Panc1 (cell line): ENCODE measurements around the gene RGS12. TPM values are rescaled to one million over a fixed set of nuclear protein-coding genes. Genes with fewer than 3 reads are reported as not detected.

ENCODE experiments used
- ATAC-seq: fragments of 200-7000 bp; cut with Tn5 transposase; 2 replicates; pipeline ENCODE4 v1.9.1; 2020; ENCODE audit warnings: mild to moderate bottlenecking, moderate library complexity
- BruUV-seq: library from RNA; stranded (reverse); fragments of 400-500 nt; replicated peaks from 2 replicates; lab custom pipeline; 2021; lab: Mats Ljungman, UMichigan
- CTCF ChIA-PET: fragments of 300-600 bp; sonication (Branson Sonifier 250); formaldehyde crosslinking; loops from one replicate; lab custom pipeline; 2022; ENCODE audit warnings: antibody characterized with exemption; lab: Charles Lee
- POLR2A ChIA-PET: fragments of 300-600 bp; sonication (Branson Sonifier 250); formaldehyde crosslinking; loops from one replicate; lab custom pipeline; 2022; ENCODE audit warnings: antibody characterized with exemption; lab: Charles Lee
- DNase-seq: peaks from one replicate; pipeline ENCODE4 v3.0.0-alpha.2; 2010; ENCODE audit warnings: low read depth, low spot score
- H3K27ac ChIP-seq: 2 replicates; pipeline ENCODE4 v1.5.1; 2011; ENCODE audit warnings: mild to moderate bottlenecking, low read length, inconsistent platforms
- H3K27me3 ChIP-seq: fragments of 200-500 bp; sonication (Bioruptor generic); 2 replicates; pipeline ENCODE4 v1.6.0; 2014; ENCODE audit warnings: low read length, inconsistent platforms; ENCODE audit not compliant: control insufficient read depth, insufficient read depth
- H3K36me3 ChIP-seq: fragments of 200-500 bp; sonication (Bioruptor generic); 2 replicates; pipeline ENCODE4 v1.5.1; 2014; ENCODE audit warnings: inconsistent platforms, mild to moderate bottlenecking, low read length, moderate library complexity; ENCODE audit not compliant: control insufficient read depth, insufficient read depth
- H3K4me1 ChIP-seq: 2 replicates; pipeline ENCODE4 v1.5.1; 2011; ENCODE audit warnings: inconsistent platforms, mild to moderate bottlenecking, low read length, moderate library complexity; ENCODE audit not compliant: control insufficient read depth, insufficient read depth
- H3K4me3 ChIP-seq, 2 experiments: 2 replicates each; pipeline ENCODE4 v1.5.1; 2011 to 2012; ENCODE audit warnings: low read depth in 2 of 2, low read length in 2 of 2, mild to moderate bottlenecking in 2 of 2, inconsistent platforms in 1 of 2, moderate library complexity in 1 of 2
- H3K9me3 ChIP-seq: fragments of 200-500 bp; sonication (Bioruptor generic); 2 replicates; pipeline ENCODE4 v1.5.1; 2014; ENCODE audit warnings: low read depth, mild to moderate bottlenecking, inconsistent platforms, low read length, moderate library complexity; ENCODE audit not compliant: control insufficient read depth, insufficient read depth
- POLR2AphosphoS5 ChIP-seq: IDR thresholded peaks from 2 replicates; pipeline ENCODE4 v1.6.1; 2012; ENCODE audit warnings: mild to moderate bottlenecking, low read depth, low read length, moderate library complexity
- REST ChIP-seq, 2 experiments: IDR thresholded peaks; 2 replicates each; pipeline ENCODE4 v1.6.1; 2011 to 2012; ENCODE audit warnings: low read depth in 2 of 2, control low read depth in 1 of 2, low read length in 1 of 2, mild to moderate bottlenecking in 1 of 2, moderate library complexity in 1 of 2; ENCODE audit not compliant: insufficient read depth in 1 of 2
- SIN3A ChIP-seq: IDR thresholded peaks from 2 replicates; pipeline ENCODE4 v1.6.1; 2012; ENCODE audit warnings: low read depth, mild to moderate bottlenecking, low read length, moderate library complexity, borderline replicate concordance; ENCODE audit not compliant: insufficient read depth
- TCF7L2 ChIP-seq: IDR thresholded peaks from 2 replicates; pipeline ENCODE4 v1.6.1; 2011; ENCODE audit warnings: mild to moderate bottlenecking, low read depth, low read length, inconsistent platforms
- in situ Hi-C: cut with HindIII; loops from 2 replicates; pipeline ENCODE4 v1.10.0; 2016; ENCODE audit warnings: low sequenced_read_pairs, low pct_unique_long_range_greater_than_20kb
- intact Hi-C: fragments of 100-400 bp; cut with micrococcal nuclease; formaldehyde crosslinking; loops from one replicate; pipeline ENCODE4 v1.10.0; 2022; ENCODE audit not compliant: unreplicated experiment
- total RNA-seq: library from RNA; stranded (reverse); gene quantifications from one replicate; pipeline ENCODE4 v1.2.1, GENCODE V29; 2021; ENCODE audit not compliant: unreplicated experiment
- TF ChIP-seq, protein P1 (sequence below): fragments of 450-650 bp; IDR thresholded peaks from 2 replicates; pipeline ENCODE4 v1.5.1; 2017; ENCODE audit warnings: mild to moderate bottlenecking

RGS12 gene
- total RNA-seq, 1 experiment from 2014 or later: 24.3 TPM

GRCh38 chr4:3244002-3244401 is 48.8 kb upstream of the RGS12 start:
- Histone ChIP-seq H3K27ac (no peak overlapping the region), H3K9me3 (no peaks in the 10 kb centered on the region), H3K36me3 (no peaks in the 10 kb centered on the region), H3K27me3 (no peaks in the 10 kb centered on the region), H3K4me1 (no peaks in the 10 kb centered on the region), H3K4me3 (no peak overlapping the region)
- ChIA-PET POLR2A (no interaction called here), CTCF (no interaction called here)
- BruUV-seq: no TSS peak
- in situ Hi-C loops (no loop called here), intact Hi-C loops (no loop called here)
- TF ChIP-seq REST (IDR thresholded peaks at IDR 0.05; ENCODE audit: insufficient read depth in 1 of 2, low read depth in 2 of 2, low read length in 1 of 2) (no peak), SIN3A (no peak), POLR2AphosphoS5 (no peak), TCF7L2 (no peak)
- TF ChIP-seq, protein P1, sequence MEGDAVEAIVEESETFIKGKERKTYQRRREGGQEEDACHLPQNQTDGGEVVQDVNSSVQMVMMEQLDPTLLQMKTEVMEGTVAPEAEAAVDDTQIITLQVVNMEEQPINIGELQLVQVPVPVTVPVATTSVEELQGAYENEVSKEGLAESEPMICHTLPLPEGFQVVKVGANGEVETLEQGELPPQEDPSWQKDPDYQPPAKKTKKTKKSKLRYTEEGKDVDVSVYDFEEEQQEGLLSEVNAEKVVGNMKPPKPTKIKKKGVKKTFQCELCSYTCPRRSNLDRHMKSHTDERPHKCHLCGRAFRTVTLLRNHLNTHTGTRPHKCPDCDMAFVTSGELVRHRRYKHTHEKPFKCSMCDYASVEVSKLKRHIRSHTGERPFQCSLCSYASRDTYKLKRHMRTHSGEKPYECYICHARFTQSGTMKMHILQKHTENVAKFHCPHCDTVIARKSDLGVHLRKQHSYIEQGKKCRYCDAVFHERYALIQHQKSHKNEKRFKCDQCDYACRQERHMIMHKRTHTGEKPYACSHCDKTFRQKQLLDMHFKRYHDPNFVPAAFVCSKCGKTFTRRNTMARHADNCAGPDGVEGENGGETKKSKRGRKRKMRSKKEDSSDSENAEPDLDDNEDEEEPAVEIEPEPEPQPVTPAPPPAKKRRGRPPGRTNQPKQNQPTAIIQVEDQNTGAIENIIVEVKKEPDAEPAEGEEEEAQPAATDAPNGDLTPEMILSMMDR: no peak
- DNase-seq (no peak), ATAC-seq (no peak)

DNA sequence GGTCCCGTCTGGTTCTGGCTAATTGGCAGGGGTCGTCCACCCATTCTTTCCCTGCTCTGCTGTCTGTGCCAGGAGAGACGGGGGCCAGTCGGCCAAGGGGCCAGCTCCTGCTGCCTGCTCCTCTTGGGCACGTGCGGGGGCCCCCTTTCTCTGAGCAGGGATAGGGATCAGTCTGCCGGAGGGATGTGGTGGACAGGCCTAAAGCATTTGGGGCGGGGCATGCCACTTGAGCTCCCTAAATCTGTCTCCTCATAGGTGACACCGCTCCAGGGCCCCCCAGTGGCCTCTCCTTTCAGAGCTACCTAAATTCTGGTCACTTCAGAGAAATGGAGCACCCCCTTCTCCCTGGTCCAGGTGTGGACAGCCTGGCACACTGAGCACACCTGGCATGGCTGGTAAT is 48.1 kb upstream of the RGS12 start:
- intact Hi-C loops (no loop called here), in situ Hi-C loops (no loop called here)
- CTCF ChIA-PET: no interaction called here
- no peak for ATAC-seq
- DNase-seq: no peak
- TF ChIP-seq POLR2AphosphoS5: no peak
- TF ChIP-seq SIN3A: no peak
- TF ChIP-seq REST (IDR thresholded peaks at IDR 0.05; ENCODE audit: insufficient read depth in 1 of 2, low read depth in 2 of 2, low read length in 1 of 2): no peak
- TF ChIP-seq TCF7L2: no peak
- TF ChIP-seq, protein P1: no peak
- BruUV-seq: no TSS peak
- Histone ChIP-seq H3K4me1 (no peaks in the 10 kb centered on the region), H3K36me3 (no peaks in the 10 kb centered on the region), H3K27ac (no peak overlapping the region), H3K9me3 (no peaks in the 10 kb centered on the region), H3K27me3 (no peaks in the 10 kb centered on the region), H3K4me3 (no peak overlapping the region)
- POLR2A ChIA-PET: no interaction called here
